SKM-1 (cell line): ENCODE measurements around the gene XK.
"Not testable (repeated sequence)": the region's sequence is repeated elsewhere in the genome, so short reads cannot be mapped to it uniquely, and the experiment has no call there.

Experiments
- DNase-seq: peaks from one replicate; lab custom pipeline; 2025; ENCODE audit not compliant: unreplicated experiment; lab: John Stamatoyannopoulos, UW

XK gene

GRCh38 chrX:37752936-37753335 is 67.3 kb downstream of the XK start:
- peak; percentile 61 for DNase-seq

GRCh38 chrX:37753384-37753783 is 67.8 kb downstream of the XK start:
- DNase-seq, result peak; percentile 77

GRCh38 chrX:37754516-37754915 is 68.9 kb downstream of the XK start:
- no peak for DNase-seq

GRCh38 chrX:37755025-37755424 is 69.4 kb downstream of the XK start:
- DNase-seq, result peak; percentile 62

GRCh38 chrX:37757082-37757481 is 71.5 kb downstream of the XK start:
- no peak for DNase-seq

GRCh38 chrX:37759351-37759750 is 73.8 kb downstream of the XK start:
- DNase-seq, result no peak

GRCh38 chrX:37759878-37760418 is 74.4 kb downstream of the XK start:
- no peak for DNase-seq

GRCh38 chrX:37763400-37763799 is 77.8 kb downstream of the XK start:
- DNase-seq, result no peak

GRCh38 chrX:37765507-37765906 is 79.9 kb downstream of the XK start:
- DNase-seq, result no peak

GRCh38 chrX:37767430-37767829 is 81.8 kb downstream of the XK start:
- peak; percentile 11 for DNase-seq

- not testable (repeated sequence) for DNase-seq
Observed at GRCh38 chrX:37768866-37769265, 83.3 kb downstream of the XK start.

- DNase-seq, result no peak
Observed at GRCh38 chrX:37776283-37776986, 90.8 kb downstream of the XK start.

- DNase-seq, result no peak
Observed at GRCh38 chrX:37776987-37777325, 91.4 kb downstream of the XK start.

- no peak for DNase-seq
Observed at GRCh38 chrX:37779857-37780256, 94.3 kb downstream of the XK start, which contains the start of gene CYBB. Gene CYBB, plus strand, starts transcription at chrX:37780059. Its CDS starts 19 bp downstream, at chrX:37780078.

GRCh38 chrX:37781081-37781480 is 95.5 kb downstream of the XK start:
- DNase-seq, result no peak
